ENCODE measurements around the gene CDK19. TPM values are rescaled to one million over a fixed set of nuclear protein-coding genes. Genes with fewer than 3 reads are reported as not detected.
"Not testable (repeated sequence)": the region's sequence is repeated elsewhere in the genome, so short reads cannot be mapped to it uniquely, and the experiment has no call there.

CDK19 gene
- polyA plus RNA-seq, 1 of the 3 experiments (the other 2 are of a cell fraction) = 6.5 TPM

- Histone ChIP-seq H3K4me3 (ENCODE audit: low read depth in 2 of 2, low read length in 1 of 2) (no peak overlapping the region), H3K79me2 (ENCODE audit: insufficient read depth) (peaks cover 38% of the 10 kb centered on the region), H3K4me2 (no peak overlapping the region), H3K9ac (no peak overlapping the region), H3K4me1 (ENCODE audit: control insufficient read depth in 1 of 2, insufficient read depth in 2 of 2, low read depth in 1 of 2, low read length in 1 of 2) (no peaks in the 10 kb centered on the region), H3F3A (replicated peaks; ENCODE audit: insufficient read depth) (no peaks in the 10 kb centered on the region), H2AFZ (ENCODE audit: low read depth) (no peak overlapping the region), H3K27ac (ENCODE audit: low read depth in 2 of 2, low read length in 1 of 2) (no peak overlapping the region), H3K9me2 (no peaks in the 10 kb centered on the region), H3K9me3 (no peaks in the 10 kb centered on the region), H4K20me1 (ENCODE audit: insufficient read depth) (no peaks in the 10 kb centered on the region), H3K27me3 (ENCODE audit: insufficient read depth) (no peaks in the 10 kb centered on the region), H3K36me3 (replicated peaks in 1 of 2; ENCODE audit: control insufficient read depth in 1 of 2, insufficient read depth in 2 of 2, low read length in 1 of 2) (peaks cover 0 to 3% of the 10 kb centered on the region in 2 experiments)
- POLR2A ChIA-PET = no interaction called here
- CTCF ChIA-PET = no interaction called here
- TF ChIP-seq NRF1 (IDR thresholded peaks at IDR 0.05; ENCODE audit: low read depth, low read length) = no peak
- no peak for TF ChIP-seq CHD2 (IDR thresholded peaks at IDR 0.05; ENCODE audit: low read length, partially characterized antibody)
- TF ChIP-seq TAF1 (IDR thresholded peaks at IDR 0.05; ENCODE audit: borderline replicate concordance, low read depth, low read length) = no peak
- TF ChIP-seq PBX3 (IDR thresholded peaks at IDR 0.05) = no peak
- no peak for TF ChIP-seq RFX5 (IDR thresholded peaks at IDR 0.05; ENCODE audit: low read length)
- TF ChIP-seq MEF2A (IDR thresholded peaks at IDR 0.05; ENCODE audit: borderline replicate concordance, low read depth) = no peak
- TF ChIP-seq USF2 (IDR thresholded peaks at IDR 0.05; ENCODE audit: borderline replicate concordance, low read depth, low read length) = no peak
- TF ChIP-seq TEAD4 (IDR thresholded peaks at IDR 0.05; ENCODE audit: borderline replicate concordance, insufficient read depth) = no peak
- no peak for TF ChIP-seq GATA2 (CRISPR knock-in tag; IDR thresholded peaks at IDR 0.05)
- no peak for TF ChIP-seq RXRA (IDR thresholded peaks at IDR 0.05; ENCODE audit: borderline replicate concordance, low read depth)
- no peak for TF ChIP-seq REST (IDR thresholded peaks at IDR 0.05; ENCODE audit: low read depth, low read length)
- TF ChIP-seq MAX (IDR thresholded peaks at IDR 0.05; ENCODE audit: low read depth) = no peak
- DNase-seq = no peak
- WGBS (ENCODE audit: low lambda C conversion rate) = 76% methylated on average over 3 of the region's 3 CpGs
Measured at GRCh38 chr6:110755411-110755834, 59.8 kb downstream of the CDK19 start.

- H3K4me3 ChIP-seq (ENCODE audit: low read depth in 2 of 2, low read length in 1 of 2); H3K4me2 ChIP-seq; DNase-seq; H3K4me1 ChIP-seq (ENCODE audit: control insufficient read depth in 1 of 2, insufficient read depth in 2 of 2, low read depth in 1 of 2, low read length in 1 of 2); H3K9me3 ChIP-seq; H3K27me3 ChIP-seq (ENCODE audit: insufficient read depth); H3K9ac ChIP-seq; H3K9me2 ChIP-seq; H3F3A ChIP-seq (replicated peaks; ENCODE audit: insufficient read depth); H3K27ac ChIP-seq (ENCODE audit: low read depth in 2 of 2, low read length in 1 of 2); H3K36me3 ChIP-seq (replicated peaks in 1 of 2; ENCODE audit: control insufficient read depth in 1 of 2, insufficient read depth in 2 of 2, low read length in 1 of 2); H2AFZ ChIP-seq (ENCODE audit: low read depth); H4K20me1 ChIP-seq (ENCODE audit: insufficient read depth): not testable (repeated sequence)
- POLR2A ChIA-PET = interaction anchor here (0.7 kb wide), 1 partner anchor 10 kb away, joined by 3 read pairs; no protein-coding TSS in a partner anchor
- CTCF ChIA-PET = interaction anchor here (1.3 kb wide), 1 partner anchor 8 kb away, joined by 3 read pairs; no protein-coding TSS in a partner anchor
- WGBS (ENCODE audit: low lambda C conversion rate) = 96% methylated on average over 9 of the region's 9 CpGs
- peaks cover 33% of the 10 kb centered on the region for H3K79me2 ChIP-seq (ENCODE audit: insufficient read depth)
Measured at GRCh38 chr6:110753936-110754668, 61.2 kb downstream of the CDK19 start.

All from SK-N-SH (cell line).